AG04449 (cell line): ENCODE results near the gene COL26A1.
"Not testable (repeated sequence)": the region's sequence is repeated elsewhere in the genome, so short reads cannot be mapped to it uniquely, and the experiment has no call there.

Experiments used
- CTCF ChIA-PET: fragments of 350-600 bp; formaldehyde crosslinking; extraction: SDS; loops from one replicate; lab custom pipeline; 2021; ENCODE audit warnings: antibody characterized with exemption; lab: Yijun Ruan, JAX
- POLR2A ChIA-PET: fragments of 400-600, 350-600 bp; formaldehyde crosslinking; extraction: SDS; loops from one replicate; lab custom pipeline; 2020; ENCODE audit warnings: antibody characterized with exemption, inconsistent platforms; lab: Yijun Ruan, JAX
- DNase-seq: peaks from one replicate; pipeline ENCODE4 v3.0.0-alpha.2; 2010; ENCODE audit warnings: low read depth, low spot score
- H3K4me3 ChIP-seq: 2 replicates; pipeline ENCODE4 v1.5.1; 2011; ENCODE audit warnings: low read depth, mild to moderate bottlenecking, control low read depth, low read length
- TF ChIP-seq, protein P1 (sequence below): IDR thresholded peaks from one replicate; pipeline ENCODE4 v1.5.1; 2011; ENCODE audit warnings: mild to moderate bottlenecking, moderate library complexity, low read length, control low read depth, inconsistent platforms; ENCODE audit not compliant: insufficient read depth; ENCODE audit errors: missing control alignments

COL26A1 gene

DNA sequence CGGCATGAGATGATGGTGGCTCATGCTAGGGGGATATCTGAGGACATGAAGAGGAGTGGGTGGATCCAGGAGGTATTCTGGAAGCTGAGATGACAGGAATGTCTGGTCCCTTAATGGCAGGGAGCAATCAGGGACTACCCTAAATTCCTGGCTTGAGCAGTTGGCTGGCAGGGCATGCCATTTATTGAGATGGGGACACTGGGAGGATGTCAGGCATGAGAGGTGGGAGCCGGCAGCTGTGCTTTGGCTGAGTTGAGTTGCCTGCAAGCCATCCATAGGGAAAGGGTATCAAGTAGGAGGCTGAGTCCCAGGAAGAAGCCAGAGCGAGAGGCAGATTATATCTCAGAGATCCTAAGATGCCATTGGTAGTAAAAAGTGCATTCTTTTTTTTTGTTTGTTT, 69.6 kb downstream of the COL26A1 start:
- CTCF ChIA-PET: interaction anchor here (0.8 kb wide), 1 partner anchor 8 kb away, joined by 3 read pairs; no protein-coding TSS in a partner anchor
- POLR2A ChIA-PET: no interaction called here

DNA sequence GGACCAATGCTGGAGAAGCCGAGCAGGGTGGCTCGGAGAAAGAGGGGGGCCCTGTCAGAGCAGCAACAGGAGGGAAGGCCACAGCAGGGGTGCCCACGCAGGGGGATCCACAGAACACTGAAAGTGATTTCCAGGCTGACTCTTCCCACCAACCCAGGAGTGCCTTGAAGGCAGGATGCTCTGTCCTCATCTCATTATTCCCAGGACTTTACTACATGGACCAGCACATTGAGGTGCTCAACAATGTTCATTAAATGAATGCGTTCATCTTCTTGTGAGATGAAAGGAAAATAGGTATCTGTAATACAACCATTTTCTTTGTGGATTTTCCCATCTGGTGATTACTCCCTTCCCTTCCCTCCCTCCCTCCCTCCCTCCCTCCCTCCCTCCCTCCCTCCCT, 71.0 kb downstream of the COL26A1 start:
- no peak overlapping the region for H3K4me3 ChIP-seq
- CTCF ChIA-PET: no interaction called here
- DNase-seq: no peak
- POLR2A ChIA-PET: no interaction called here
- TF ChIP-seq, protein P1, sequence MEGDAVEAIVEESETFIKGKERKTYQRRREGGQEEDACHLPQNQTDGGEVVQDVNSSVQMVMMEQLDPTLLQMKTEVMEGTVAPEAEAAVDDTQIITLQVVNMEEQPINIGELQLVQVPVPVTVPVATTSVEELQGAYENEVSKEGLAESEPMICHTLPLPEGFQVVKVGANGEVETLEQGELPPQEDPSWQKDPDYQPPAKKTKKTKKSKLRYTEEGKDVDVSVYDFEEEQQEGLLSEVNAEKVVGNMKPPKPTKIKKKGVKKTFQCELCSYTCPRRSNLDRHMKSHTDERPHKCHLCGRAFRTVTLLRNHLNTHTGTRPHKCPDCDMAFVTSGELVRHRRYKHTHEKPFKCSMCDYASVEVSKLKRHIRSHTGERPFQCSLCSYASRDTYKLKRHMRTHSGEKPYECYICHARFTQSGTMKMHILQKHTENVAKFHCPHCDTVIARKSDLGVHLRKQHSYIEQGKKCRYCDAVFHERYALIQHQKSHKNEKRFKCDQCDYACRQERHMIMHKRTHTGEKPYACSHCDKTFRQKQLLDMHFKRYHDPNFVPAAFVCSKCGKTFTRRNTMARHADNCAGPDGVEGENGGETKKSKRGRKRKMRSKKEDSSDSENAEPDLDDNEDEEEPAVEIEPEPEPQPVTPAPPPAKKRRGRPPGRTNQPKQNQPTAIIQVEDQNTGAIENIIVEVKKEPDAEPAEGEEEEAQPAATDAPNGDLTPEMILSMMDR: no peak

More for the DNA sequence above, 69.6 kb downstream of the COL26A1 start:
- no peak for DNase-seq
- H3K4me3 ChIP-seq: no peak overlapping the region
- TF ChIP-seq, protein P1: no peak

DNA sequence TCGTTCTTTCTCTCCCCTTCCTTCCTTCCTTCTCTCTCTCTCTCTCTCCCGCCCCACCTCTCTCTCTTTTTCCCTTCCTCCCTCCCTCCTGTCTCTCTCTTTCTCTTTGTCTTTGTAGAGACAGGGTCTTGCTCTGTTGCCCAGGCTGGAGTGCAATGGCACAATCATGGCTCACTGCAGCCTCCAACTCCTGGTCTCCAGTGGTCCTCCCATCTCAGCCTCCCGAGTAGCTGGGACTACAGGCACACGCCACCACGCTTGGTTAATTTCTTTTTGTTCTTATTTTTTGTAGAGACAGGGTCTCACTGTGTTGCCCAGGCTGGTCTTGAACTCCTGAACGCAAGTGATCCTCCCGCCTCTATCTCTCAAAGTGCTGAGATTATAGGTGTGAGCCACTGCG, 71.5 kb downstream of the COL26A1 start:
- POLR2A ChIA-PET, DNase-seq, H3K4me3 ChIP-seq, CTCF ChIA-PET: not testable (repeated sequence)

DNA sequence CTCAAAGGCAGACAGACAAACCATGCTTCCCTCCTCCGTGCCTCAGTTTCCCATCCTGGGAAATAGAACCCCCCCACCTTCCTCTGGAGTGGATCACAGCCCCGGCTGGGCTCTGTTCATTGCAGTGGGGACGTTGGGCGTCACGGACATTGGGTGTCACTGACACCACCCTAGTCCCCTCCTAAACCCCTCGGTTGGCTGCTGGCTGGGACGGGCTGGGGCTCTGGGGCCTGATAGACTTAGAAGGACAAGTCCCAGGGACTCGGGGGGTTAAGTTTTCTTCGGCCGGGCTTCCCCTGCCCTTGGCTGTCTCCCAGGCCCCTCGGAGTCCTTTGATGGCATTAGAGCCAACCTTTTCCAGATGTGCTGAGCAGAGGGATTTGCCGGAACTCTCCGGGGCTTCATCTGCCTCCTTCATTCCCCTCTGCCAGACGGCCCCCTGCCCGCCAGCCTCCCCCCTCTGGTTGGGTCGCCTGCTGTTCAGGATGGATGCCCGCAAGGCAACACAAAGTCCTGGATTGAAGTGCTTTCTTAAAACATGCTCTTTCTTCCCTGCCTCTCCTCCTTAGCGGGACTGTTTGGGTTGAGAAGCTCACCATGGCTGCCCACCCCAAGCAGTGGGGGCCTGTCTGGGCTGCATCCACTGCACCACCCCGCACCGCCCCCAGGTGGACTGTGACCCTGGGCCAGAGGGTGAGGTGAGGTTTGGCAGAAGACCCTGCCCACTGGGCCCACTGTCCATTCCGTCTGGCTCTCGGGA, 73.0 kb downstream of the COL26A1 start:
- POLR2A ChIA-PET: no interaction called here
- CTCF ChIA-PET: no interaction called here
- DNase-seq: no peak
- no peak overlapping the region for H3K4me3 ChIP-seq
- TF ChIP-seq, protein P1: no peak

DNA sequence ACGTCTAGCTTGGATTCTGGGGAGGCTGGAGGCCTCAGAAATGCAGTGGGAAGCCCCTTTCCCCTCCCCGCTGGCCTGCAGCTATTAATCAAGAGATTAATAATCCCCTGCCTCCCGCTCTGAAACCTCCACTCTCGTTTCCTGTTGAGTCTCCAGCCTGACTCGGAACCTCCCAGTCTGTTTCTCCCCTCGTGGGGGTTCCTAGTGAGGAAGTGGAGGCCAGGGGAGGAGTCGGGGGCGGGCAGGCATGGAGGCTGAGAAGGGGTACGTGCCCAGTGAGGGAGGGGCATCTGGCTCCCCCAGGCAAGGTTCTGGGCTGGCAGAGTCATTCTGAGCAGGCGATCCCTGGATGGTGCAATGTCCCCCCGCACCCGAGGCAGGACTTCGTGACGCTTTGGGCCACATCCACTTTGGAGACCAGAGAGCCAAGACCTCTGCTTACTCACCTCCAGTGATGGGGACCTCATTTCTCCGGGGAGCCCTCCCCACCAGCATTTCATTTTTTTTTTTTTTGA, 73.6 kb downstream of the COL26A1 start:
- POLR2A ChIA-PET: no interaction called here
- CTCF ChIA-PET: no interaction called here
- no peak overlapping the region for H3K4me3 ChIP-seq

DNA sequence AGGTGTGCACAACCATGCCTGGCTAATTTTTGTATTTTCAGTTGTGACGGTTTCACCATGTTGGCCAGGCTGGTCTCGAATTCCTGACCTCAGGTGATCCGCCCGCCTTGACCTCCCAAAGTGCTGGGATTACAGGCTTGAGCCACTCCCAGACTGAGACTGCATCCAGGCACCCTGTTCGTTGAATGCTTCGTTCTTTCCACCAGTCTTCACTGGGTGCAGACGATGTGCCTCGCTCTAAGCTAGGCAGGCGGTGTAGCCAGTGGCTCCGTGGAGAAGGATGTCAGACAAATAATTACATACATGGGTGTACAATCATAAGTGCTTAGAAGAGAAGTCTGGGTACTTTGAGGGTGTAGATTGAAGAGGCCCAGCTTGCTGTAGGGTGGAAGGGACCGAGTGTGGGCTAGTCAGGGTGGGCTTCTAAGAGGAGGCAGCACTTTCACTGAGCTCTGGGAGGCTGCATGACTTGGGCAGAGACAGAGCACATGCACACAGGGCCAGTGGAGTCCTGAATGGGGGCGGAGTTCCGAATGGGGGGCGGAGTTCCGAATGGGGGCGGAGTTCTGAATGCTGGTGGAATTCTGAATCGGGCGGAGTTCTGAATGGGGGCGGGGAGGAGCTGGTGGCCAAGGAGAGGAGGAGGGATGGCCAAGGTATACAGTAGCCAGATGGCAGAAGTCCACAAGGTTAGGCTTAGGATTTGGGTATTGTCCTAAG, 74.3 kb downstream of the COL26A1 start:
- POLR2A ChIA-PET: no interaction called here
- CTCF ChIA-PET: interaction anchor here (1.2 kb wide), 1 partner anchor 10 kb away, joined by 4 read pairs; no protein-coding TSS in a partner anchor
- H3K4me3 ChIP-seq: no peak overlapping the region
- DNase-seq: no peak
- TF ChIP-seq, protein P1: no peak

More for the DNA sequence above, 73.6 kb downstream of the COL26A1 start:
- no peak for DNase-seq
- TF ChIP-seq, protein P1: no peak
